Fibroblast of villous mesenchyme (primary cell): ENCODE results near the gene MS4A6A. TPM values are rescaled to one million over a fixed set of nuclear protein-coding genes. Genes with fewer than 3 reads are reported as not detected.
"Not testable (repeated sequence)": the region's sequence is repeated elsewhere in the genome, so short reads cannot be mapped to it uniquely, and the experiment has no call there.

ENCODE experiments used
- DNase-seq: peaks from one replicate; pipeline ENCODE4 v3.0.0-alpha.2; 2010; ENCODE audit warnings: low read depth
- H3K4me3 ChIP-seq: 2 replicates; pipeline ENCODE4 v1.5.1; 2011; ENCODE audit warnings: low read depth, mild to moderate bottlenecking, low read length
- total RNA-seq: library from RNA; depleted of rRNA; stranded (reverse); fragments of >200 nt; gene quantifications from 2 replicates; pipeline ENCODE4 v1.2.3, GENCODE V29; 2012
- TF ChIP-seq, protein P1 (sequence below): IDR thresholded peaks from 2 replicates; pipeline ENCODE4 v1.5.1; 2012; ENCODE audit warnings: low read depth, mild to moderate bottlenecking, low read length; ENCODE audit not compliant: insufficient read depth

Gene MS4A6A
- total RNA-seq, 1 donor: not detected

DNA sequence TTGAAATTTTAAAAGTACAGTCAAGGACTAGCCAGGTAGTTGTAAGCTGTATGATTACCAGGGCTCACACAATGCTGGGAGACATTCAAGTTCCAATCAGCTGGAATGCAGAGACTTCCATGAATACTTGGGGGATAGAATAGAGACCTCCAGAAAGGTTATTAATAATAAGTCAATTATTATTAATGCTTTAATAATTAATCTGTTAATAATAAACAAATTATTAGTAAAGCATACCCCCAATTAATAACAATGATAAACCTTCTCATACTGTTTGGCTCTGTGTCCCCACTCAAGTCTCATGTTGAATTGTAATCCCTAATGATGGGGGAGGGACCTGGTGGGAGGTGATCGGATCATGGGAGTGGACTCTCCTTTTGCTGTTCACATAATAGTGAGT lies 14.6 kb upstream of the MS4A6A start:
- TF ChIP-seq, protein P1, sequence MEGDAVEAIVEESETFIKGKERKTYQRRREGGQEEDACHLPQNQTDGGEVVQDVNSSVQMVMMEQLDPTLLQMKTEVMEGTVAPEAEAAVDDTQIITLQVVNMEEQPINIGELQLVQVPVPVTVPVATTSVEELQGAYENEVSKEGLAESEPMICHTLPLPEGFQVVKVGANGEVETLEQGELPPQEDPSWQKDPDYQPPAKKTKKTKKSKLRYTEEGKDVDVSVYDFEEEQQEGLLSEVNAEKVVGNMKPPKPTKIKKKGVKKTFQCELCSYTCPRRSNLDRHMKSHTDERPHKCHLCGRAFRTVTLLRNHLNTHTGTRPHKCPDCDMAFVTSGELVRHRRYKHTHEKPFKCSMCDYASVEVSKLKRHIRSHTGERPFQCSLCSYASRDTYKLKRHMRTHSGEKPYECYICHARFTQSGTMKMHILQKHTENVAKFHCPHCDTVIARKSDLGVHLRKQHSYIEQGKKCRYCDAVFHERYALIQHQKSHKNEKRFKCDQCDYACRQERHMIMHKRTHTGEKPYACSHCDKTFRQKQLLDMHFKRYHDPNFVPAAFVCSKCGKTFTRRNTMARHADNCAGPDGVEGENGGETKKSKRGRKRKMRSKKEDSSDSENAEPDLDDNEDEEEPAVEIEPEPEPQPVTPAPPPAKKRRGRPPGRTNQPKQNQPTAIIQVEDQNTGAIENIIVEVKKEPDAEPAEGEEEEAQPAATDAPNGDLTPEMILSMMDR: no peak
- H3K4me3 ChIP-seq: no peak overlapping the region
- DNase-seq: no peak

DNA sequence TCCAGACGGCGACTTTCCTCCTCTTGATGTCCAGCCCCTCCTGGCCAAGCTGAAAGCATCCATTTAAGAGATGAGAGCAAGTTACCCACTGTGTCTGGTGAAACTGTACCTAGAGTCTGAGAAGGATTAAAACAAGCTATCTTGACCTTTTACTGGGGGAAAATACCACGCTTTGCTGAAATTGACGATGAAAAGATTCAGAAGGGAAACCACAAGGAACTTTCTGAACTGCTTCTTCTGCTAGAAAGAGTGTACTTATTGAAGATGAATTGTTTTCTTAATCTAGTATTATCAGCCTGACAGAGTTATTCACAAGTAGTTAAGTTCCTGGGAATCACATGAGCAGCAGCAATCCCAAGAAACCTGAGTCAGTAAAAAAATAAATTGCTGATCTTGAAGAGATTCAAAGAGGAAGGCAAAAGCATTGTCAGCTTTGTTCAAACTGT lies 13.1 kb upstream of the MS4A6A start:
- DNase-seq: no peak
- H3K4me3 ChIP-seq: no peak overlapping the region
- TF ChIP-seq, protein P1: no peak

DNA sequence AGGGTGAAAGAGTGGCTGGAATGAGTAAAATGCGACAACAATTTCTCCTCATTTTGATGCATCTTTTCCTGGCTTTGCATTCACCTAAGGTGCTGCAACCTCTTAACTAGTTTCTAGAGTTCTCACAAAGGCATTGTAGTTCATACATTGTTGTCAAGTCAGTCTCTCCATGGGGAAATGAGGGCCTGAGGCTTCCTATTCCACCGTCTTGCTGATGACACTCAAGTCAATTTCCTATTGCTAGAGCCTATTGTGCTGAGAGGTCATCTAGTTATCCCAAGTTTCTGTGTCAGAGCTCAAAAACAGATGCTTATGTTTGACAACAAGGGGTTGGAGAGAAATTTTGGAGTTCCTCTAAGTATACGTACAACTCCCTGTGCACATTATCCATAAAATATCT lies 11.6 kb upstream of the MS4A6A start:
- no peak for DNase-seq
- no peak overlapping the region for H3K4me3 ChIP-seq
- TF ChIP-seq, protein P1: no peak

DNA sequence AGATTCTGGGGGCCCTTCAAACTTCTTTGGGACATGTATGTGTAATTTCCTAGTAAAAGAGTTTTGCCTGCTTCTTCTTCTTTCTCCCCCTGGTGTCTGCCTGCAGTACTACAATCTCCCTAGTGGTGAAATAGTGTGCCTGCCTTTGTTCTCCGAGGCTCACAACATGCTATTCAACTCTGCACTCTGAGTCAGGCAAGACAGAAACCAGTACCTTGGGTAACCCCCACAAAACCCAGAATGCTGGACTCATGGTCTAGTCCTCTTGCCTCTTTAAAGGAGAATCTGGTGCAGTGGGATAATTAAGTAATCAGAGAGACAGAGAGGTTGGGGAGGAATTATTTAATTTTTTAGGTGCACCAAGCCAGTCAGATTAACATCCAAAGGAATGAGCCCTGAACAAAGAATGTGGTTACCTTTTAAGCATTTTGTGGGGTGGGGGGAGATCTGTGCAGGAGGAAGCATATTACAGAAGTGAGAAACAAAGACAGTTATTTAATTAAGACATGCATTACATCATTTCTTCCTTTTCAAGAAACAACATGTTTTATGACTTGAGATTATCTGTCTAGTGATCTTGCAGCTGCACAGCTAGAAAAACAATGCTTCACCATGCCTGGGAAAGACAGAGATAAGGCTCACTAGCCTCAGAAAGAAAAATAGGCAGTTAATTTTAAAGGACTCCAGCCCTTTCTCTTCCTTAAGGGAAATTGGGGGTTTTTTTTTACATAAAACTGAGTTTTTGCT lies 11.0 kb upstream of the MS4A6A start:
- TF ChIP-seq, protein P1: peak; percentile 84
- peak; percentile 37 for DNase-seq
- H3K4me3 ChIP-seq: no peak overlapping the region

DNA sequence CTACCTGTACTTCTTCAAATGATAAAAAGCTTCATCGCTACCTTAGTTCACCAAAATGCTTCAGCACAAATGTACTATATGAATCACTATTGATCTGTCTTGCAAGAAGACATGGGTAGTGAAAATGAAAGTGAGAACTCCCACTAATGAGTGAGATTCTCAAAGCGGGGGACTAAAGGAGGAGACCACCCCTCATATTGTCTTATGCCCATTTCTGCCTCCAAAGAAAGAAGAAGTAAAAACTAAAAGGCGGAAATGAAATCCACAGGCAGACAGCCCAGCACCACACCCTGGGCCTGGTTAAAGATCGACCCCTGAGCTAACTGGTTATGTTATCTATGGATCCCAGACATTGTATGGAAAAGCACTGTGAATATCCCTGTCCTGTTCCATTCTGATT lies 9.7 kb upstream of the MS4A6A start:
- not testable (repeated sequence) for H3K4me3 ChIP-seq, DNase-seq

DNA sequence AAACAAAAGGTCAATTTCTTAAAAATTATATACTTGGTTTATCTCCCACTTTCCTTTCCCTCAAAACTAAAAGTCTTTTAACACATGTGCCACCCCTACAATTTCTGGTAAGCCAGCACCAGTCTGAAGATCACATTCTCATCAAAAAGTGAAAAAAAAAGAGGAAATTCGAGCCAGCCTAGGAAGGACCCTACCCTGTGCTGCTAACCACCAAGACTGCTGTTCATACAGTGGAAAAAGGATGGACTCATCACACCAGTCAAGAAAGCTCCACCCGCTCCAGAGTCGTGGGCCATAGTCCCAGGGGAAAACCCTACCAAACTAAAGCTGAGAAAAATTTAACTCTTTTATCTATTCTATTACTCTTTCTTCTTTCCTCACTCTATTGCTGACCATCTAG lies 5.6 kb upstream of the MS4A6A start:
- not testable (repeated sequence) for H3K4me3 ChIP-seq, DNase-seq

DNA sequence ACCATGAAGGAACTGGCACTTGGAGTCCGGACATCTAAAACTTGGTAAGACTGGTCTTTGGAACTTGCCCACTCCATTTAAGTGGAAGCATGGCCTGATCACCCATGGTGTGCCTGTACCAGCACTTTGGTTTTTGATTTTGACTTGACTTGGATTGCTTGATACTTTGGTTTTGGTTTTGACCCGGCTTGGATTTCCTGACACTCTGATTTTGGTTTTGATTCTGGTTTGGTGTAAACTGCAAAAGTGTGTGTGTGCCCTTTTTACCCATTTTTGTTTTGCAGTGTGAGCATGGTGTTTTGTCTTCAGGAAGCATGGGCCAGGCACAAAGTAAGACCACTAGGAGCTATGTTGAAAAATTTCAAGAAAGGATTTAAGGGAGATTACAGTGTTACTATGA lies 3.2 kb upstream of the MS4A6A start:
- not testable (repeated sequence) for H3K4me3 ChIP-seq, DNase-seq

DNA sequence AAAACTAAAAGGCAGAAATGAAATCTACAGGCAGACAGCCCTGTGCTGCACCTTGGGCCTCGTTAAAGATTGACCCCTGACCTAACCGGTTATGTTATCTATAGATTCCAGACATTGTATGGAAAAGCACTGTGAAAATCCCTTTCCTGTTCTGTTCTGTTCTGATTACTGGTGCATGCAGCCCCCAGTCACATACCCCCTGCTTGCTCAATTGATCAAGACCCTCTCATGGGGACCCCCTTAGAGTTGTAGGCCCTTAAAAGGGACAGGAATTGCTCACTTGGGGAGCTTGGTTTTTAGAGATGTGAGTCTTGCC lies 2.6 kb upstream of the MS4A6A start:
- H3K4me3 ChIP-seq, DNase-seq: not testable (repeated sequence)

DNA sequence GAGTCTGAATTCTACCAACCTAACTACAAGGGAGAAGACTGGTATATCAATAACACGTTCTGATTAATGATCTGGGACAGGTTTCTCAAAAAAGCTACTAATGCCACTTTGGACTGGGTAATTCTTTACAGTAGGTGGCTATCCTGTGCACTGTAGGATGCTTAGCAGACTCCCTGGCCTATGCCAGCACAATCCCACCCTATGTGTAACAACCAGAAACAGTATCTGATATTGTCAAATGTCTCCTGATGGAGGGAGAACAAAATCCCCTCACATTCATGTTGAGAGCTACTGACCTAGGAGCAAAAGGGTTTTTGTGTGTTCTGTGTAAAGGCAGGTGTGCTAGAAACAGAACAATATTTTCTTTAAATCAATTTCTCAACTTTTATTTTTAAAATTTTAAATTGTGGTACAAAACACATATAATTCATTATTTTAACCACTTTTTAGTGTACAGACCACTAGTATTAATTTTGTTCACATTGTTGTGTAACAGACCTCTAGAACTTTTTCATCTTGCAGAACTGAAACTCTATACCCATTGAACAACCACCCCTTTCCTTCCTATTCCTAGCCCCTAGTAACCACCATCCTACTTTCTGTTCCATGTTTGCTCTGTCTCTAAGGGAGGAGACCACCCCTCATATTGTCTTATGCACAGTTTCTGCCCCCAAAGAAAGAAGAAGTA lies 2.1 kb upstream of the MS4A6A start:
- H3K4me3 ChIP-seq: no peak overlapping the region
- DNase-seq: no peak
- TF ChIP-seq, protein P1: no peak
